NCI-H1105 (cell line): ENCODE results near the gene LENEP.

Experiments used
- DNase-seq: peaks from one replicate; lab custom pipeline; 2025; lab: John Stamatoyannopoulos, UW

Gene LENEP

GRCh38 chr1:155010211-155010918, 17.0 kb downstream of the LENEP start:
- DNase-seq, result no peak

- no peak for DNase-seq
These were observed 17.6 kb downstream of the LENEP start for GRCh38 chr1:155011004-155011416.

DNA sequence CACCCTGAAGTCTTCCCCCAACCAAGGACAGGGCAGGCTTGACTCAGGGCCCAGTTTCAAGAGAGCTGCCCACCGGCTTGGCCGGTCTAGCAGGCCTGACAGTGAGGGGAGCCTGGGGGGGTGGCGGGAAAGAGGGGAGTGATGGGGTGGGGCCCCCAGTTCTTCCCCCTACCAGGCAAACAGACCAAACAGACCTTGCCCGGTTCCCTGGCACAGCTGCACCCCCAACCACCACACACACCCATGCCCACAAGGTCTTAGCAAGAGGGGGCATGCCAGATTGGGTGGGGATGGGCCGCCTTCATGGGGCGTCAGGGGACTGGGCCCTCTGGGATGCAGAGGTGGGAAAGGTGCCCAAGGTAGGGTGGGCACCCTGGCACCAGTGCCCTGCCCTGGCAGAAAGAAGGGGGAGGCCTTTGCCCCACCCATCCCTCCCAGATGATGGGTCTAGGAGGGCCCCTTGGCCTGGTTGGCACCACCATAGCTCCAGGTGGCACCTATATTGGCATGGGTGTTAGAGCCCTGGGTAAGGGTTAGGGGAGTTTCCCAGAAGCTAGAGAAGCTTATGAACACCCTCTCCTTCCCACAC, 18.1 kb downstream of the LENEP start:
- DNase-seq, result no peak

- no peak for DNase-seq
These were observed 18.7 kb downstream of the LENEP start for GRCh38 chr1:155012026-155012546.

DNA sequence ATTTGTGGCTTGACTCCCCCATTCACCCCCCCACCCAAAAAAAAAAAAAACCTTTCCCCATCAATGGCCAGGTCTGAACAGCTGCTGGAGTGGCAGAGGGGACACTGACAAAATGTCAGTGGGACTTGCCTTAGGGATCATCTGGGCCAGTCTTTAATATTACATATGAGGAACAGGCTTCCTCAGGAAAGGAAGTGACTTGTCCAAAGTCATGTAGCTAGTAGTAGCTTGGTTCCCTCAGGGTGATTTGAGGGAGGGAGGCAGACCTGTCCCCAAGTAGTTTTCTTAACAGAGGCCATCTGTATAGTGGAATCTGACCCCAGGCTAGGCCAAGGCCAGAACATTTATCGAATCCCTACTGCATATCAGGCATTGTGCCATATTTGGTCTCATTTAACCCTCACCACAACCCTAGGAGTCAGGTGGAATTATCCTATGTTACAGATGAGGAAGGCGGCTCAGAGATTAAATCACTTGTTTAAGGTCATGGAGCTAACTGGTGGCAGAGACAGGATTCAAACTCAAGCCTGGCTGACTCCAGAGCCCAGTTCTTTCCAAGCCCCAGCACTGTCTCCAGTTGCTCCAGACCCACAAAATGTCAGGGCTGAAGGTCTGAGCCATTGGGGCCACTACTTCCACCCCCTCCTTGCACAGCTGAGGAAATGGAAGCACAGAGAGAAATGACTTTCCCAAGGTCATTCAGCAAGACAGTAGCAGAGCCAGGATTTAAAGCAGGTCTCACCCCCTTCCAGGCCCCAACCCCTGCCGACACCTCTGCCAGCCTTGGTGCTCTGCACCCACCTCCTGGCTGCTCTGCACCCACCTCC, 19.6 kb downstream of the LENEP start:
- no peak for DNase-seq

GRCh38 chr1:155013632-155014031, 20.2 kb downstream of the LENEP start:
- DNase-seq, result no peak

- no peak for DNase-seq
These were observed 21.5 kb downstream of the LENEP start for GRCh38 chr1:155014709-155015508.

DNA sequence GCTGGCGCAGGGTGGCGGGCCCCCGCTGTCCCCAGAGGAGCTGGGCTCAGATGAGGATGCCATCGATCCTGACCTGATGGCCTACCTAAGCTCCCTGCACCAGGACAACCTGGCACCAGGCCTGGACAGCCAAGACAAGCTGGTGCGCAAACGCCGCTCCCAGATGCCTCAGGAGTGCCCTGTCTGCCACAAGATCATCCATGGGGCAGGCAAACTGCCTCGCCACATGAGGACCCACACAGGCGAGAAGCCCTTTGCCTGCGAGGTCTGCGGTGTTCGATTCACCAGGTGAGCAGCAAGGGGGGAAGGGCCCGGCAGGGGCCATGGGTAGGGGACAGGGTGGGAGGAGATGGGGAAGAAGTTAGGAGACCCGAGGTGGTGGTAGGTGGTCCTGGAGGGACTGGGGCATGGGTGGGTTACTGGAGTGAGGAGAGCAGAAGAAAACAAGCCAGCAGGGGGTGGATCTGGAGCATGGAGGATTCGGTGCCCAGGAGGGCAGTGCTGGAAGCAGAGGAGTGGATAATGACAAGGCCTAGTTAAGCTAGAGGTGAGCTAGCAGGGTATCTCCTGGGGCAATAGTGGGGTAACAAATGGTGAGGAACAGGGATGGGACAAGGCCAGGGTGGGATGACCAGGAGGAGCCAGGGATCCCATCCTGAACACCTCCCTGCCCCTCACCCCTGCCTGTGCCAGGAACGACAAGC, 22.3 kb downstream of the LENEP start:
- no peak for DNase-seq

GRCh38 chr1:155016231-155016831, 22.9 kb downstream of the LENEP start:
- no peak for DNase-seq

GRCh38 chr1:155017041-155017945, 23.9 kb downstream of the LENEP start:
- DNase-seq, result peak; percentile 69

DNA sequence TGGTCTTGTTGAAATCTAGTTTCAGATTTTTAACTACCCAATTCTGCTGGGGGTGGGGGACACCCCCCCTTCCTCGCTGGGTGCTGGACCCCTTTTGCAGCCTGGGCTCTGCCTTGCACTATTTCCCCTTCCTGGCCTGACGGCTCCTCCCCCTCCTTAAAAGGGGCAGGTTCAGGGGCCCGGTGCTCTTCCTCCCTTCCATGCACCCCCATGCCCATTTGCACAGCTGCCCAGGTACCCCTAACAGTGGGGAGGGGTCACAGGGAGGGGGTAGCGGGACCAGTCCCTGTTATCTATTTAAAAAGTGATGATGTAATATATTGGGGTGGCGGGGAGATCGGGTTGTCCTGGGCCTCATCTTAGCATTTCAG, 24.5 kb downstream of the LENEP start:
- no peak for DNase-seq

DNA sequence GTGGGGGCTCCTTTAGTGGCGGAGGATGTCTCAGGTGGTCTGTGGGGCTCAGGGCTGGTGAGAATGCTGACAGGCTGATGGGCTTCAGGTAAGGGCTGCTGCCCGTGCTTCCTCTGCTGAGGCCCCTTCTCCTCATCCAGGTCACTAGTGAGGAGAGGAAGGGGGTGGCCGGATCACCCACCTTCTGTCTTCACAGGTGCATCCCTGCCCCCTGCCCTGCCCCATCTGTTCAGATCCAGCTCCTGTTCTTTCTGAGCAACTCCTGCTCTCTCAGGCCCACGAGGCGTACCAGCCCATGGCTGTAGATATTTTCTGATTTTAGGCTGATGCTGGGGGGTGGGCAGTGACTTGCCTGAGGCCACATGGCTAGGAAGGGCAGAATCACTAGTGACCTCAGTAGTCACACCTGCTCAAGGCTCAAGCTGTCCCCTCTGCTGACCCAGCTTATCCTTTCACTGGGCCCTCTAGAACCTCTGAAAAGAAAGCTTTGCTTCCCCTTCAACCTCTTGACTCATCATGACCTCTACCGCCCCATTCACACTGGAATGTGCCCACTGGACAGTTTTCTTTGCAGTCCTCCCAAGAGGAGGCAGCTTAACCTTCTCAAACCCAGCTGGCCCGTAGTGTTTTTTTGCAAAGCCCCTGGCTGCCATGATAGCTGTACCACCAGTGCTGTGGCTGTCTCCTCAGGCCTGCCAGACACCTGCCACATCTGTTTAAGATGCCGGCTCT, 25.4 kb downstream of the LENEP start:
- DNase-seq, result no peak

DNA sequence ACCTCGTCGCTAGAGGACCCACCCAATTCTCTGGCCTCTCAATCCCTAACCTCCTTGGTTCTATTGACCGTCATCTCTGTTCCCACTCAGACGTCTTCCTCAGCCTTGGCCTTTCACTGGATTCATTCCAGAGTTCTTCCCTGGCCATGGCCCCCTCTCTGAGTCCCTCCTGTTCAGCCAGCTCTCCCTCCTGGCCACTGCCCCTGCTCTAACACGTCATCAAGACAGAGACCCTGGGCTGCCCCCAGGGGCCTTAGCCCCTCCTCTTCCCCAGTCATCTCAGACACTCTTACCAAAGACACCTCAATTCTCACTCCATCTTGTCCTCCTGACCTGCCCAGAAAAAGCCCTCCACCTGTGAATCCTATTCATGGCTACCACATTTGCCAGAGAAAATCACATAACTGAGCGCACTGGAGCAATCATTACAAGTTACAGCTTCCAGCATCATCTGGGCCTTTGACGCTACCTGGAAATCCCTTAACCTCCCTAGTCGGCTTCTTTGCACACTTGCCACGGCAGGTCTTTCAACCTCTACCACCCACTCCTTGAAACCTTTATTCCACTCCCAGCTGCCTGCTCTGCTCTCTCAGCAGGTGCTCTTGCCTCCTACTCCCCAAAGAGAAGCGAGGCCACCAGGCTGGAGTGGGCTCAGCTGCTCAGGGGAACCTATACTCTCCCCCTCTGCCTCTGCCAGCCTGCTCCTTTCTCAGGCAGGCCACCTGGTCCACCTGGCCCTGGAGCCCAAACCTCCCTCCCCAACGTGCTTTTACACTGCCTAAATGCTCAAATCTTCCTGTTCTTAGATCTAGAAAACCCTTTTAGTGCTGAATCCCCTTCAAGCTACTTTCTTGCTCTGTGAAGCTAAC, 26.2 kb downstream of the LENEP start:
- DNase-seq, result no peak

DNA sequence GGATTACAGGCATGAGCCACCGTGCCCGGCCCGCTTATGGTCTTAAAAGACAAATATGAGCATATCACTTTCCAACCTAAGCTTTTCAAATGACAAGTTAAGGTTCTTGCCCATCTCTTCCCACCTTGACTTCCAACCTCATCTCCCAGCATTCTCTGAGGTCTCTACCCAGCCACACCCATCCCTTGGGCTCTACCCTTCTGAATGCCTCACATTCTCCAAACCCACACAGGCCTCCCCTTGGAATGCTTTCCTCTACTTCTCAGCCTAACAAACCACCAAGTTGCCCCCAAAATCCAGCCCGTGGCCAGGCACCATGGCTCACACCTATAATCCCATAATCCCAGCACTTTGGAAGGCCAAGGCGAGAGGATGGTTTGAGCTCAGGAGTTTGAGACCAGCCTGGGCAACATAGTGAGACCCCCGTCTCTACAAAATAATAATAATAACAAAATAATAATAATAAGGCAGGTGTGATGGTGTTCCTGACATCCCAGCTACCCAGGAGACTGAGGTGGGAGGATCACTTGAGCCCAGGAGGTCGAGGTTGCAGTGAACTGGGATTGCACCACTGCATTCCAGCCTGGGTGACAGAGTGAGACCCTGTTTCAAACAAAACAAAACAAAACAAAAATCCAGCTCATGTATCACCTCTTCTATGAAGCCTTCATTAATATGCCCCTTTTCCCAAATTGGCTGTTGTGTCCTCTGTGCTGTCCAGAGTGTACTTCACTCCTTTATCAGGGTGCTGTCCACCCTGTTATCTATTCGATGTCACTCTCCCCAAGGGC, 28.9 kb downstream of the LENEP start:
- DNase-seq, result no peak

DNA sequence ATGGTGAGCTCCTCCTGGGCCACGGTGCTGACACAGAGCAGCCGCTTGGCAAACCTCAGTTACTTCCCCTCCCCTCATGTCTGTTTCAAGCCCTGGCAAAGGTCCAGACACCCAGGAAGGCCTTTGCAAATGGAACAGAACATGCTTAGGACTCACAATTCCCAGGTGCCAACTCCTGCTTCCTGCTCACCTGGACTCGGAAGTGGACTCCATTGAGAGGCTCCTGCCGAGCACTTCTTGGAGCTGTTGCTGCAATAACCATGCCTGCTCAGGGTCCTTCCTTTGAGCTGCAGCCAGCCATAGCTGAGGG, 29.5 kb downstream of the LENEP start:
- no peak for DNase-seq

DNA sequence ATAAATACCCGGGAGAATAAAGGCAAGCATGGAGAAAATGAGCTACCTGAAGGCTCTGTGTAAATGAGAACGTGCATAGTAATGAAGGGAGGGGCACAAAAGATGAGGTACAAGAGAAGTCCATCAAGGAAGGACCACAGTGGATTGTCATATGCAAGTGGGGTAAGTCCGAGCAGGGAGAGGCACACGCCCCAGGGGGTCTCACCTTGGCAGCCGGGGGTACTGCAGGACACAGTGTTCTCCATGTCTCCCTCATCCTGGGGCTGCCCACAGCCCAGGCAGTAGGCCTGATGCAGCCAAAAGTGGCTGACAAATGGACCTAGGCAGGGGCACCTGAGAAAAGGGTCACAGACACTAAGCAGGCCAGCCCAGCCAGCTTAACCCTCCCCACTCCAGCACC, 30.2 kb downstream of the LENEP start:
- no peak for DNase-seq

DNA sequence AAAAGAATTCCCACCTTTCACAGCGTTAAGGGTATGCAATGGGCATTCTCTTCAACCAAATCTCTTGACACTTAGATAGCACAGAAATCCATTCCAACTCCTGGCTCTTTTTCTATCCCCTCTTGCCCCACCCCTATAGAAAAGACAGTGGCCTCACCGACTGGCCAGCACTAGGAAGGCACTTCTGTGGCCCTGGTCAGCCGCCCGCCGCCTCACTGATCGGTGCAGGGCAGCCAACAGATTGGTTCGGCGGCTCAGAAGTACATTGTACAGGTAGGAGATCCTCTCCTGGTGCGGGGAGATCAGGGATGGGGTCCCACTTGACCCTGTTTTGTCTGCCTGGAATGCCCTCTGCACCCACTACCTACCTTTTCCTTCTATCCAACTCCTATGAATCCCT, 30.9 kb downstream of the LENEP start:
- DNase-seq, result no peak

GRCh38 chr1:155026154-155026553, 32.8 kb downstream of the LENEP start:
- no peak for DNase-seq
